Endodermal cell (in vitro differentiated cells): ENCODE results near the gene GRM7. TPM values are rescaled to one million over a fixed set of nuclear protein-coding genes. Genes with fewer than 3 reads are reported as not detected.

ENCODE experiments used
- DNase-seq: peaks from one replicate; pipeline ENCODE4 v3.0.0-alpha.2; 2017
- H3K27ac ChIP-seq: 2 replicates; pipeline ENCODE4 v1.5.1; 2013; ENCODE audit warnings: mild to moderate bottlenecking, low read depth, low read length, moderate library complexity
- H3K27me3 ChIP-seq: 2 replicates; pipeline ENCODE4 v1.6.1; 2013; ENCODE audit warnings: mild to moderate bottlenecking, low read length, moderate library complexity; ENCODE audit not compliant: insufficient read depth, control insufficient read depth, poor library complexity, severe bottlenecking
- H3K36me3 ChIP-seq: 2 replicates; pipeline ENCODE4 v1.7.0; 2013; ENCODE audit warnings: mild to moderate bottlenecking, low read length, moderate library complexity; ENCODE audit not compliant: control insufficient read depth, insufficient read depth
- H3K4me1 ChIP-seq: one replicate; pipeline ENCODE4 v1.7.0; 2013; ENCODE audit warnings: low read length; ENCODE audit not compliant: control insufficient read depth, insufficient read depth
- H3K4me3 ChIP-seq: 2 replicates; pipeline ENCODE4 v1.5.1; 2013; ENCODE audit warnings: mild to moderate bottlenecking, low read length, moderate library complexity
- H3K9ac ChIP-seq: 2 replicates; pipeline ENCODE4 v1.6.1; 2013; ENCODE audit warnings: mild to moderate bottlenecking, low read length, moderate library complexity; ENCODE audit not compliant: poor library complexity, severe bottlenecking; ENCODE audit errors: extremely low read depth
- H3K9me3 ChIP-seq: 2 replicates; pipeline ENCODE4 v1.6.1; 2013; ENCODE audit warnings: mild to moderate bottlenecking, low read length, moderate library complexity; ENCODE audit not compliant: control insufficient read depth
- H3K27ac Mint-ChIP-seq: 2 replicates; pipeline ENCODE4 v1.8.0; 2020; ENCODE audit warnings: mixed read lengths
- H3K27me3 Mint-ChIP-seq: 2 replicates; pipeline ENCODE4 v1.8.0; 2021; ENCODE audit warnings: mild to moderate bottlenecking, mixed read lengths; ENCODE audit not compliant: insufficient read depth
- H3K36me3 Mint-ChIP-seq: 2 replicates; pipeline ENCODE4 v1.8.0; 2020; ENCODE audit warnings: low read depth, mixed read lengths
- H3K4me1 Mint-ChIP-seq: 2 replicates; pipeline ENCODE4 v1.8.0; 2020; ENCODE audit warnings: mixed read lengths
- H3K4me3 Mint-ChIP-seq: 2 replicates; pipeline ENCODE4 v1.8.0; 2020; ENCODE audit warnings: mild to moderate bottlenecking, moderate library complexity, mixed read lengths
- H3K9me3 Mint-ChIP-seq: 2 replicates; pipeline ENCODE4 v1.8.0; 2020; ENCODE audit warnings: mild to moderate bottlenecking, mixed read lengths
- CTCF ChIP-seq: fragments of 200-600 bp; sonication (generic); conservative IDR thresholded peaks from 2 replicates; pipeline ENCODE4 v1.5.0; 2021; ENCODE audit warnings: antibody characterized with exemption, mild to moderate bottlenecking
- WGBS, 2 experiments: methylation state at CpG; one replicate each; pipeline versions ENCODE4 v1.1.5 to v1.1.7; 2013; ENCODE audit warnings: missing lambda C conversion rate in 2 of 2, mixed read lengths in 1 of 2; ENCODE audit not compliant: insufficient coverage in 1 of 2, insufficient read length in 1 of 2; 5-methylcytosine and 5-hydroxymethylcytosine counted together
- total RNA-seq, 2 donors: library from RNA; stranded (reverse); fragmentation: NEBNext Ultra II Directional in 1 of 2; extraction: Animal tissue kit (Norgen Biotek cat#: 25700) in 1 of 2; gene quantifications; 2 replicates in 1 of 2; 3 replicates in 1 of 2; pipeline ENCODE4 v1.2.1, GENCODE V29; 2021

Gene GRM7
- total RNA-seq, 2 donors from 2014 or later: 0.11 to 0.73 TPM

- WGBS, 2 experiments: 94 to 100% methylated on average over 3 to 4 of the region's 4 CpGs
- Histone ChIP-seq H3K9me3 (no peaks in the 10 kb centered on the region), H3K4me3 (no peak overlapping the region), H3K9ac (no peak overlapping the region), H3K27me3 (no peaks in the 10 kb centered on the region), H3K4me1 (no peaks in the 10 kb centered on the region), H3K36me3 (no peaks in the 10 kb centered on the region), H3K27ac (no peak overlapping the region)
- no peak for DNase-seq
- TF ChIP-seq CTCF: no peak
- H3K4me3 Mint-ChIP-seq: no peak overlapping the region
- peaks cover 4% of the 10 kb centered on the region for H3K4me1 Mint-ChIP-seq
- H3K27me3 Mint-ChIP-seq: peaks cover 2% of the 10 kb centered on the region
- peaks cover 12% of the 10 kb centered on the region for H3K9me3 Mint-ChIP-seq
- H3K27ac Mint-ChIP-seq: no peak overlapping the region
- H3K36me3 Mint-ChIP-seq: no peaks in the 10 kb centered on the region
These were observed 918.4 kb downstream of the GRM7 start for GRCh38 chr3:7779331-7779730.

GRCh38 chr3:7781395-7781794 lies 920.5 kb downstream of the GRM7 start:
- H3K27ac Mint-ChIP-seq: no peak overlapping the region
- Histone ChIP-seq H3K36me3 (no peaks in the 10 kb centered on the region), H3K27ac (no peak overlapping the region), H3K4me3 (no peak overlapping the region), H3K27me3 (no peaks in the 10 kb centered on the region), H3K4me1 (no peaks in the 10 kb centered on the region), H3K9me3 (no peaks in the 10 kb centered on the region), H3K9ac (no peak overlapping the region)
- no peak for TF ChIP-seq CTCF
- no peak overlapping the region for H3K4me3 Mint-ChIP-seq
- peaks cover 19% of the 10 kb centered on the region for H3K9me3 Mint-ChIP-seq
- H3K36me3 Mint-ChIP-seq: peaks cover 2% of the 10 kb centered on the region
- 80 to 92% methylated on average over 3 to 4 of the region's 4 CpGs for WGBS, 2 experiments
- no peak for DNase-seq
- peaks cover 4% of the 10 kb centered on the region for H3K4me1 Mint-ChIP-seq
- peaks cover 2% of the 10 kb centered on the region for H3K27me3 Mint-ChIP-seq

DNA sequence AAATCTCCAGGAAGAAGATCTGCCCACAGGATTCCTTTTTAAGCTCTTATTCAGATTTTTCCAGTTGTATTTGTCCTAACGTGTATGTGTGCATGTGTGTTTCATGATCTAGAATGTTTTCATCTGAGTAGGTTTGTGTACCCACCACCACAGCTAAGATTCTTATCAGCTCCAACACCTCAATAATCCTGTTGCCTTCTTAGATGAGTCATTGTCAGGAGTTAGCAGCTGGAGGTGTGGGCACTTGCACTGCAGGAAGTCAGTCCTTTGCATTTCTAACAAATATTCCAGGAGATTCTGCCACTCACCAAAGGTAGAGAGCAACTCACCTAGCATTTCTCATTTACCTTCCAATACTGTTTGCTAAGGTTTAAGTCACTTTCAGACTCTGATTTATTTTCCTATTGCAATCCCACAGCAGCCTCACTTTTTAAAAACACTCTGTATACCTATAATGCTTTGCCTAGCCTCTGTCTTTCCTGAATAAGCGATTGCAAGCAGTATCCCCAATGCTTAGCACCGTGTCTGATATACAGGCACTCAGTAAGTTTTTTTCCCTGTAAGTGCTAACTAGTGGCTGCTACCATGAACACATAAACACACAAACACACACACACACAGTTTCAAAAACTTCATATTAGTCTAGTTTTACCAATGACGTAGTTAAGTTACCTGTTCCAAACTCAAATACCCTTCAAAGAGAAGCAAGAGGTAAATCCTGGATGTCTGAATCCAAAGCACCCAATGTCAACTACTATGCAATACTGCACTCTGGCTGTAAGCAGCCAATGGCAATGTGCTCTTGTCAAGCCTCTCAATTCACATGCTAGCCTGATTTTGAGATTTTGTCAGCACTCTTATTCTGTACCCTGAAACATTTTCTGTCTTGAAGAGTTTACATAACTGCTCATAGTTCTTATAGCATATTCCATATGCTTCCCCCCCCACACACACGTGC lies 927.2 kb downstream of the GRM7 start:
- no peaks in the 10 kb centered on the region for H3K36me3 ChIP-seq
- Mint-ChIP-seq H3K36me3 (peaks cover 9% of the 10 kb centered on the region), H3K4me3 (no peak overlapping the region), H3K9me3 (peaks cover 33% of the 10 kb centered on the region), H3K4me1 (peaks cover 33% of the 10 kb centered on the region), H3K27ac (peak overlapping the region; percentile 37), H3K27me3 (peaks cover 4% of the 10 kb centered on the region)
- H3K4me1 ChIP-seq: peaks cover 6% of the 10 kb centered on the region
- no peaks in the 10 kb centered on the region for H3K27me3 ChIP-seq
- WGBS, 2 experiments: 42 to 59% methylated on average over 3 of the region's 5 CpGs
- peak; percentile 70 for DNase-seq
- H3K9me3 ChIP-seq: peaks cover 18% of the 10 kb centered on the region
- no peak overlapping the region for H3K9ac ChIP-seq
- H3K27ac ChIP-seq: no peak overlapping the region
- peak; percentile 42 for TF ChIP-seq CTCF
- H3K4me3 ChIP-seq: no peak overlapping the region
